Measurements from ENCODE around the gene MARCHF7. TPM values are rescaled to one million over a fixed set of nuclear protein-coding genes. Genes with fewer than 3 reads are reported as not detected.
A peak's percentile ranks its signal among the peaks of the same experiment; 100 is the strongest.
"Not testable (repeated sequence)": the region's sequence is repeated elsewhere in the genome, so short reads cannot be mapped to it uniquely, and the experiment has no call there.

Gene MARCHF7
- polyA plus RNA-seq (2013, experiment 1 of 2), result 123 TPM
- 132 TPM for polyA plus RNA-seq (2013, experiment 2 of 2)

GRCh38 chr2:159712143-159712928, at the start of gene MARCHF7:
Gene MARCHF7 (plus strand): TSS chr2:159712506. CDS start chr2:159729023, 16,517 bp downstream.
- peak within 1 kb of the TSS; percentile 100 for H3K27ac ChIP-seq (ENCODE audit: low read depth, low read length)
- peak within 1 kb of the TSS; percentile 99 for H3K9ac ChIP-seq (ENCODE audit: low read depth, low read length)
- peaks cover 33% of the 10 kb centered on the region for H3K36me3 ChIP-seq (ENCODE audit: insufficient read depth, low read length)
- H3K27me3 ChIP-seq (ENCODE audit: insufficient read depth, low read length), result no peaks in the 10 kb centered on the region
- no peaks in the 10 kb centered on the region for H3K9me3 ChIP-seq (ENCODE audit: insufficient read depth, low read depth, low read length)
- peaks cover 19% of the 10 kb centered on the region for H3K4me1 ChIP-seq (ENCODE audit: insufficient read depth, low read length)
- H3K4me3 ChIP-seq (ENCODE audit: low read length), result peak within 1 kb of the TSS; percentile 93
- WGBS, result under 1% methylated on average over 72 of the region's 72 CpGs

- H3K9ac ChIP-seq (ENCODE audit: low read depth, low read length); H3K4me1 ChIP-seq (ENCODE audit: insufficient read depth, low read length); H3K4me3 ChIP-seq (ENCODE audit: low read length); H3K9me3 ChIP-seq (ENCODE audit: insufficient read depth, low read depth, low read length); H3K27me3 ChIP-seq (ENCODE audit: insufficient read depth, low read length); H3K27ac ChIP-seq (ENCODE audit: low read depth, low read length); H3K36me3 ChIP-seq (ENCODE audit: insufficient read depth, low read length): not testable (repeated sequence)
- WGBS, result 91% methylated on average over 2 of the region's 3 CpGs
Measured at GRCh38 chr2:159667423-159667822, 44.9 kb upstream of the MARCHF7 start.

- Histone ChIP-seq H3K4me3 (ENCODE audit: low read length) (no peak overlapping the region), H3K27ac (ENCODE audit: low read depth, low read length) (no peak overlapping the region), H3K9me3 (ENCODE audit: insufficient read depth, low read depth, low read length) (no peaks in the 10 kb centered on the region), H3K36me3 (ENCODE audit: insufficient read depth, low read length) (no peaks in the 10 kb centered on the region), H3K9ac (ENCODE audit: low read depth, low read length) (no peak overlapping the region), H3K27me3 (ENCODE audit: insufficient read depth, low read length) (no peaks in the 10 kb centered on the region), H3K4me1 (ENCODE audit: insufficient read depth, low read length) (no peaks in the 10 kb centered on the region)
- 100% methylated on average over 2 of the region's 3 CpGs for WGBS
Measured at GRCh38 chr2:159671047-159671446, 41.3 kb upstream of the MARCHF7 start.

- no peak overlapping the region for H3K27ac ChIP-seq (ENCODE audit: low read depth, low read length)
- H3K36me3 ChIP-seq (ENCODE audit: insufficient read depth, low read length), result no peaks in the 10 kb centered on the region
- no peak overlapping the region for H3K4me3 ChIP-seq (ENCODE audit: low read length)
- H3K9me3 ChIP-seq (ENCODE audit: insufficient read depth, low read depth, low read length), result no peaks in the 10 kb centered on the region
- no peaks in the 10 kb centered on the region for H3K27me3 ChIP-seq (ENCODE audit: insufficient read depth, low read length)
- no CpG with 5 or more reads among the region's 1 CpG for WGBS
- H3K9ac ChIP-seq (ENCODE audit: low read depth, low read length), result no peak overlapping the region
- no peaks in the 10 kb centered on the region for H3K4me1 ChIP-seq (ENCODE audit: insufficient read depth, low read length)
Measured at GRCh38 chr2:159677654-159678053, 34.7 kb upstream of the MARCHF7 start.

- Histone ChIP-seq H3K4me3 (ENCODE audit: low read length) (no peak overlapping the region), H3K36me3 (ENCODE audit: insufficient read depth, low read length) (no peaks in the 10 kb centered on the region), H3K4me1 (ENCODE audit: insufficient read depth, low read length) (peaks cover 4% of the 10 kb centered on the region; the same call in 1 of the 2 replicates), H3K27ac (ENCODE audit: low read depth, low read length) (no peak overlapping the region), H3K9ac (ENCODE audit: low read depth, low read length) (no peak overlapping the region), H3K9me3 (ENCODE audit: insufficient read depth, low read depth, low read length) (no peaks in the 10 kb centered on the region), H3K27me3 (ENCODE audit: insufficient read depth, low read length) (no peaks in the 10 kb centered on the region)
- 87% methylated on average over 1 of the region's 2 CpGs for WGBS
Measured at GRCh38 chr2:159680692-159681091, 31.6 kb upstream of the MARCHF7 start.

GRCh38 chr2:159683817-159684216, 28.5 kb upstream of the MARCHF7 start:
- 86% methylated on average over 1 of the region's 1 CpG for WGBS
- no peak overlapping the region for H3K27ac ChIP-seq (ENCODE audit: low read depth, low read length)

GRCh38 chr2:159684796-159685195, 27.5 kb upstream of the MARCHF7 start:
- no peaks in the 10 kb centered on the region for H3K36me3 ChIP-seq (ENCODE audit: insufficient read depth, low read length)
- H3K9ac ChIP-seq (ENCODE audit: low read depth, low read length), result no peak overlapping the region
- H3K27me3 ChIP-seq (ENCODE audit: insufficient read depth, low read length), result no peaks in the 10 kb centered on the region
- no peaks in the 10 kb centered on the region for H3K9me3 ChIP-seq (ENCODE audit: insufficient read depth, low read depth, low read length)
- no peak overlapping the region for H3K4me3 ChIP-seq (ENCODE audit: low read length)
- H3K27ac ChIP-seq (ENCODE audit: low read depth, low read length), result no peak overlapping the region
- peaks cover 4% of the 10 kb centered on the region; the same call in 1 of the 2 replicates for H3K4me1 ChIP-seq (ENCODE audit: insufficient read depth, low read length)

More at GRCh38 chr2:159683817-159684216, 28.5 kb upstream of the MARCHF7 start:
- no peak overlapping the region for H3K9ac ChIP-seq (ENCODE audit: low read depth, low read length)
- no peaks in the 10 kb centered on the region for H3K36me3 ChIP-seq (ENCODE audit: insufficient read depth, low read length)
- no peak overlapping the region for H3K4me3 ChIP-seq (ENCODE audit: low read length)
- H3K9me3 ChIP-seq (ENCODE audit: insufficient read depth, low read depth, low read length), result no peaks in the 10 kb centered on the region
- peaks cover 4% of the 10 kb centered on the region; the same call in 1 of the 2 replicates for H3K4me1 ChIP-seq (ENCODE audit: insufficient read depth, low read length)
- H3K27me3 ChIP-seq (ENCODE audit: insufficient read depth, low read length), result no peaks in the 10 kb centered on the region

GRCh38 chr2:159694500-159695040, 17.7 kb upstream of the MARCHF7 start:
- Histone ChIP-seq H3K4me1 (ENCODE audit: insufficient read depth, low read length) (no peaks in the 10 kb centered on the region), H3K27me3 (ENCODE audit: insufficient read depth, low read length) (no peaks in the 10 kb centered on the region), H3K36me3 (ENCODE audit: insufficient read depth, low read length) (peaks cover 3% of the 10 kb centered on the region; the same call in 1 of the 2 replicates), H3K27ac (ENCODE audit: low read depth, low read length) (no peak overlapping the region), H3K9ac (ENCODE audit: low read depth, low read length) (no peak overlapping the region), H3K4me3 (ENCODE audit: low read length) (no peak overlapping the region), H3K9me3 (ENCODE audit: insufficient read depth, low read depth, low read length) (peaks cover 16% of the 10 kb centered on the region)
- WGBS, result no CpG with 5 or more reads among the region's 1 CpG

- peaks cover 16% of the 10 kb centered on the region for H3K9me3 ChIP-seq (ENCODE audit: insufficient read depth, low read depth, low read length)
- H3K27me3 ChIP-seq (ENCODE audit: insufficient read depth, low read length), result no peaks in the 10 kb centered on the region
- no peak overlapping the region for H3K9ac ChIP-seq (ENCODE audit: low read depth, low read length)
- peaks cover 3% of the 10 kb centered on the region; the same call in 1 of the 2 replicates for H3K36me3 ChIP-seq (ENCODE audit: insufficient read depth, low read length)
- no peak overlapping the region for H3K27ac ChIP-seq (ENCODE audit: low read depth, low read length)
- H3K4me3 ChIP-seq (ENCODE audit: low read length), result no peak overlapping the region
- H3K4me1 ChIP-seq (ENCODE audit: insufficient read depth, low read length), result no peaks in the 10 kb centered on the region
- 100% methylated on average over 3 of the region's 4 CpGs for WGBS
Measured at GRCh38 chr2:159695795-159696448, 16.4 kb upstream of the MARCHF7 start.

GRCh38 chr2:159703491-159703890, 8.8 kb upstream of the MARCHF7 start:
- 92% methylated on average over 5 of the region's 5 CpGs for WGBS
- H3K27me3 ChIP-seq (ENCODE audit: insufficient read depth, low read length), result no peaks in the 10 kb centered on the region
- no peak overlapping the region for H3K27ac ChIP-seq (ENCODE audit: low read depth, low read length)
- 0 out of 2 replicates have a peak, but pooled peaks cover 3% of the 10 kb centered on the region for H3K36me3 ChIP-seq (ENCODE audit: insufficient read depth, low read length)
- H3K4me1 ChIP-seq (ENCODE audit: insufficient read depth, low read length), result no peaks in the 10 kb centered on the region
- no peak overlapping the region for H3K9ac ChIP-seq (ENCODE audit: low read depth, low read length)
- H3K4me3 ChIP-seq (ENCODE audit: low read length), result no peak overlapping the region
- no peaks in the 10 kb centered on the region for H3K9me3 ChIP-seq (ENCODE audit: insufficient read depth, low read depth, low read length)

GRCh38 chr2:159706385-159706980, 5.8 kb upstream of the MARCHF7 start:
- Histone ChIP-seq H3K36me3 (ENCODE audit: insufficient read depth, low read length) (0 out of 2 replicates have a peak, but pooled peaks cover 3% of the 10 kb centered on the region), H3K9me3 (ENCODE audit: insufficient read depth, low read depth, low read length) (no peaks in the 10 kb centered on the region), H3K9ac (ENCODE audit: low read depth, low read length) (no peak overlapping the region), H3K4me1 (ENCODE audit: insufficient read depth, low read length) (peaks cover 7% of the 10 kb centered on the region; the same call in 1 of the 2 replicates), H3K27ac (ENCODE audit: low read depth, low read length) (no peak overlapping the region), H3K4me3 (ENCODE audit: low read length) (no peak overlapping the region), H3K27me3 (ENCODE audit: insufficient read depth, low read length) (no peaks in the 10 kb centered on the region)
- WGBS, result 94% methylated on average over 10 of the region's 10 CpGs

Measured in HUES64 (cell line).